Spleen (tissue), 7 donors: ENCODE measurements around the gene TMEM232.

Source experiments
- POLR2A ChIP-seq, 3 donors: fragments of 450-650 bp; IDR thresholded peaks; one replicate each; pipeline ENCODE4 v1.5.1; 2017; ENCODE audit warnings: antibody characterized with exemption in 3 of 3, mild to moderate bottlenecking in 1 of 3
- POLR2AphosphoS5 ChIP-seq, 3 donors: sonication (generic); formaldehyde crosslinking; IDR thresholded peaks; one replicate each; pipeline ENCODE4 v1.5.1; 2017; ENCODE audit warnings: antibody characterized with exemption in 3 of 3
- TF ChIP-seq, protein P1 (sequence below), 11 experiments: fragments of 200-600 bp in 7 of 11; fragments of 450-650 bp in 4 of 11; sonication (generic) in 4 of 11; IDR thresholded peaks in 8 of 11; conservative IDR thresholded peaks in 3 of 11; 1 replicate in 7 of 11; 2 replicates in 4 of 11; pipeline versions ENCODE4 v1.4.0 to v1.8.0; 2016 to 2021; ENCODE audit warnings: antibody characterized with exemption in 11 of 11, inconsistent platforms in 4 of 11, mild to moderate bottlenecking in 1 of 11
- donor health status: DM: no; HTN: no; CAD: no; lungs with moderate emphysema.
- donor health status: DM: no; HTN: no; CAD: no.
- donor health status: DM: no; HTN: no; CAD: no.

- TF ChIP-seq, protein P1, sequence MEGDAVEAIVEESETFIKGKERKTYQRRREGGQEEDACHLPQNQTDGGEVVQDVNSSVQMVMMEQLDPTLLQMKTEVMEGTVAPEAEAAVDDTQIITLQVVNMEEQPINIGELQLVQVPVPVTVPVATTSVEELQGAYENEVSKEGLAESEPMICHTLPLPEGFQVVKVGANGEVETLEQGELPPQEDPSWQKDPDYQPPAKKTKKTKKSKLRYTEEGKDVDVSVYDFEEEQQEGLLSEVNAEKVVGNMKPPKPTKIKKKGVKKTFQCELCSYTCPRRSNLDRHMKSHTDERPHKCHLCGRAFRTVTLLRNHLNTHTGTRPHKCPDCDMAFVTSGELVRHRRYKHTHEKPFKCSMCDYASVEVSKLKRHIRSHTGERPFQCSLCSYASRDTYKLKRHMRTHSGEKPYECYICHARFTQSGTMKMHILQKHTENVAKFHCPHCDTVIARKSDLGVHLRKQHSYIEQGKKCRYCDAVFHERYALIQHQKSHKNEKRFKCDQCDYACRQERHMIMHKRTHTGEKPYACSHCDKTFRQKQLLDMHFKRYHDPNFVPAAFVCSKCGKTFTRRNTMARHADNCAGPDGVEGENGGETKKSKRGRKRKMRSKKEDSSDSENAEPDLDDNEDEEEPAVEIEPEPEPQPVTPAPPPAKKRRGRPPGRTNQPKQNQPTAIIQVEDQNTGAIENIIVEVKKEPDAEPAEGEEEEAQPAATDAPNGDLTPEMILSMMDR (IDR thresholded peaks at IDR 0.05 in 8 of 11, conservative IDR thresholded peaks at IDR 0.05 in 3 of 11): no peak
- TF ChIP-seq POLR2AphosphoS5 (IDR thresholded peaks at IDR 0.05) (no peak), POLR2A (IDR thresholded peaks at IDR 0.05) (no peak)
These were observed 145.8 kb downstream of the TMEM232 start for GRCh38 chr5:110580625-110581024.
